NCI-H2171 (cell line): ENCODE data around the gene PPP1R7.

Source experiments
- DNase-seq: peaks from one replicate; lab custom pipeline; 2025; lab: John Stamatoyannopoulos, UW

PPP1R7 gene

DNA sequence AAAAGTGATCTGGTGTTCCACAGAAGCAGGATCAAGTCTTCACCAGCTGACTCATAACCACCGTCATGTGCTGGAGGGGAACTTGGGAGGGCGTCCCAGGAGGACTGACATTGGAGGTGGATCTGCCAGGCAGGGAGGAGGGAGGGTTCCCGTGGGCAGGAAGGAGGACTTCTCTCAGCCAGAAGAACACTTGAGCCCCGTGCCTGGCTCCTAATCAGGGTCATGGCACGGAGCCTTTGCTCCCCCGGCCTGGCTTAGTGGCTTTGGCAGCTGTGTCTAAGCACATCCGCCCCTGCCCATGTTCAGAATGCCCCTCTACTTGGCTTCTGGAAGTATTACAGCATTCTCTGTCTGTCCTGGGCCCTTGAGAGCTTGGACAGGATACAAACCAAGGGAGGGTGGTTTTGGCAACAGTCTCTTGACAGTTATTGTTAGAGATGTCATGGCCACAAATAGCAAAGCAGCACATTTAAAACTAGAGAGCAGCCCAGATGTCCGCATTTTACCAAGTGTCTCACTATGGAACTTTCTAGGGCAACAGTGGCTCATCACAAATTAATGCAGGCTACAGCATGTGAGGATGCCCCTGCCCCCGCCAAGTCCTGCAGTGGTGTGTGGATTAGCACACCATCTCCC, 11.5 kb downstream of the PPP1R7 start:
- DNase-seq, result no peak

DNA sequence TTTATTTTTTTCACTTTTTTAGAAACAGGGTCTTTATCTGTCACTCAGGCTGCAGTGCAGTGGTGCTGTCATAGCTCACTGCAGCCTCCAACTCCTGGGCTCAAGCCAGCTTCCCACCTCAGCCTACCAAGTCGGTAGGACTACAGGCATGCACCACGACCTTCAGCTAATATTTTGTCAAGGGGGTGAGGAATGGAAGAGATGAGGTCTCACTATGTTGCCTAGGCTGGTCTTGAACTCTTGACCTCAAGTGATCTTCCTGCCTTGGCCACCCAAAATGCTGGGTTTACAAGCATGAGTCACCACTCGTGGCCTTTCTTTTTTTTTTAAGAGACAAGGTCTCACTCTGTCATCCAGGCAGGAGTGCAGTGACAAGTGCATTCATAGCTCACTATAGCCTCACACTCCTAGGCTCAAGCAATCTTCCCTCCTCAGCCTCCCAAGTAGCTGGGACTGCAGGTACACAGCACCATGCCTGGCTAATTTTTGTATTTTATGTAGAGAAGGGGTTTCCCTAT, 13.4 kb downstream of the PPP1R7 start:
- DNase-seq, result no peak

DNA sequence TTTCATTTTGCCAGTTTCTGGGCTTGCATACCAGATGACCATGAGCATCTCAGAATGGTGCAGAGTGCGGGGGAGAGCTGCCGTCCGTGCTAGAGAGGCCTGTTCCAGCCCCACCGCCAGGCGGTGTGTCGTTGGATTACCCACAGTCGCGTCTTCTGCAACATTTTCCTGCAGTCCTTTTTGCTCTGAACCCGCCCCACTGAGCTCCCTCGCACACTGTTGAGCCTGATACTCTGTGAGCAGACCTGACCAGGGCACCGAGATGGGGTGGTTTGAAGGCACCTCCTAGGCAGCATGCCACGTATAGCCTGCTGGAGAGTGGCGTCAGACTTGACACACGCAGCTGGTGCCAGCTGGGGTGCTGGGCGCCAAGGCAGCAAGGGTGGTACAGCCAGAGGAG, 18.1 kb downstream of the PPP1R7 start:
- no peak for DNase-seq

DNA sequence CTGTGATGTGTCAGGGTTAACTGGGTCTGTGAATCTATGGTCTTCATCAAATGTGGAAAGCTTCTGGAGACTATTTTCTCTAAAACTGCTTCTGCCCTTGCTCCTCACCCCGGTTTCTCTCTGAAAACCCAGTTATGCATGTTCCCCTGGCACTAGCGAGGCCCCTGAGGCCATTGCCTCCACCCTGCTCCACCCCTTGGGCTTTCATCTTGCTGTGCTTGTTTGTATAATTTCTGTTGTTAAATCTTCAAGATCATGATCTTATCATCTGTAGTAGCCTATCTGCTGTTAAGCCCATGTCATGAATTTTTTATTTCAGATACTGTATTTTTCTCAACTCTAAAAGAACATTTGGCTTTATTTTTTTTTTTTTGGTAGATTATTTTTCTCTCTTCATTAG, 23.3 kb downstream of the PPP1R7 start:
- DNase-seq, result no peak

DNA sequence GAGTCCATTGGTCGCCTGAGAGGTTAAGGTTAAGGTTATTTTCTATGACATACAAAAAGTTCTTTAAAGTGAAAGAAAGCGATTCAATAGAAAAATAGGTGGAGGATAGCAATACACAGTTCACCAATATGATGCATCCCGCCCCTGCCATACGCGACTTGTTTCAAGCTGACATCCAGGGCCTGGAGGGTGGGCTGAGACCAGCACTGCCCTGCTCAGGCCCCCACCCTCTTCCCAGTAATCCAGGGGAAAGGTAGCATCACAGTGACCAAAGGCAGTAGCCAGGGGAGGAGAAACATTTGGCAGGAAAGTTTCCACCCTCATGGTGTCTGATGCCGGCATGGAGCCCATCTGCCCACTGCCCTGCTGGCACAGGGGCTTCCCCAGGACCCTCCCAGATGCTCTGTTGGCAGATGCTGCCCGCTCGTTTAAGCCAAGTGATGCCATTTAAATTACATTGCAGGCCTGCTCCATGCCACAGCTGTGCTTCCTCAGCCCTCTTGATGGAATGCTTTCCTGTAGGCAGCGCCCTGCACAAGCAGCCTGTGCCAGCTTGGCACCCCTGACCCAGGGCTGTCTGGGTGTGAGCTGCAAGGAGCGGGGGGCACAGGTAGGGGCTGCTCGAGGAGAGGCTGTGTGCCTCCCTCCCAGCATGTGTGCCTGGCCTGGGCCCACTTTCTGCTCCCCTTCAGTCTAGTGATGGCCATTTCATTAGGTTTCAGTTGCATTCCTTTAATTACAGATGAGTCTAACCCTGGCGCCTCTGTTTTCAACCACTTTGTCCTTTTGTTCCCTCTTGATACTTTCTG, 27.5 kb downstream of the PPP1R7 start:
- no peak for DNase-seq

DNA sequence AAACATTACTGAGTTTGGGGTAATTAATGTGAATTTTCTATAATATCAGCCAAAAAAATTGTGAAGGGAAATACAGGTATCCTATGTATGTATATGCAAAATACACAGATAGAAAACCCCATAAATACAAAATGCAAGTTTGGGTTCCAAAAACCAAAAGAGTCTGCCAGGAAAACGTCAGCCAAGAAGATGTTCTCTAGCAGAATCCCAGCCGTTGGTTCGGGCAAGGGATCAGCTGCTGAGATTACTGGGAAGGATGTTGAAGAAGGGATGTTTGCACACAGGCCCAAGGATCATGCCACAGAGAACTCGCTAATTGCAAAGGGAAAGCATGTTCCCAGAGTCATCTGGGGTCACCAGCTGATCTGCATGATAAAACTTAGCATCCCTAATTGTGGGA, 28.7 kb downstream of the PPP1R7 start:
- no peak for DNase-seq

DNA sequence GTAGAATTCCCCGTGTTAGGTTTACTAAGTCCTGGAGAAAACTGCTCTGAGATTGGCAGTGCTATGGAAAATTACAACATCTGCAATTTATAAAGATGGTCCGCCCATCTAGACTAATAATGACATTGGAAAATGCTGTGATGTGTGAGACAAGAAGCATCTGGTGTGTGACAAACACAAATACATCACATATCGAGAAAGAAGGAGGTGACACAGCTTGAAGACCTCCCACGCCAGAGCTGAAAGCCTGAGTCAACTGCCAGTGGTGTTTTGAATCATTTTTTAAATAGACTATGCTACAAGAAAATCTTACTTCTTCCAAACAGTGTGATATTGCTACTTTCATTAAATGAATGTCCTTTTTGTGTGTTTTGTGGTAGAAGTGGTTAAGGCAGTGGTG, 29.6 kb downstream of the PPP1R7 start:
- no peak for DNase-seq

DNA sequence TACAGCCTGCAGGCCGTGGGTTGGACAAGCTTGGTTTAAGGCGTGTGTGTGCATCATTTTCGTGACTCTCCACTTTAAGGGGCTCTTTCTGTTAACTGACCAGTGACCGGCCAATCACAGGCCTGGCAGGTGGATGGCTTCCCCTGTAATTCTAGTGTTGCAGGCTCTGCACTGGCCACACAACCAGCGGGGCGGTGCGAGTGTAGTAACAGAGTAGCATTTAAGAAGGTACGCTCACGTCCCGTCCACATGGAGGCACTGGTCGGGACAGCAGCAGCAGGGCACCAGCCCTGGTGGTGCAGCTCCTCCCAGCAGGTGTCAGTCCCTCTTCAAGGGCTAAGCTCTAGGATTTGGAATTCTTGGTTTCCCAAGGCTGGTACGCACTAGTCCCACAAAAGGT, 30.2 kb downstream of the PPP1R7 start:
- DNase-seq, result no peak

DNA sequence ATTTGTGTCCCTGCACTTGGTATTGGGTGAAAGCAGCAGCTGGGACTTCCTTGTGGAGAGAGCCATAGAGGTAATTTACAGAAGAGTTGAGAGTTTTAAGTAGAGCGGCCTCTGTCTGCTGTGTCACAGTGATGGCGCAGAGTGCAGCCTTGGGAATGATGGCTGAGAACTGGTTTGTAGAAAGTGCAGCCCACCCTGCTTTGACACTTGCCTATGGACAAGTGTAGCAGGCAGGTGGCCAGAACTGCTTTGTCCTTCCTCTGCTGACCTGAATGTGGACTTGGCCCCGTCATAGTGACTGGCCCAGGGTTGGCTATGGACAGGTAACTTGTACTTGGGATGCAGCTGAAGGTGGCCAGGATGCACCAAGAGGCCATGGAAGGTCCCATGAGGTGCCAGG, 31.9 kb downstream of the PPP1R7 start:
- no peak for DNase-seq

DNA sequence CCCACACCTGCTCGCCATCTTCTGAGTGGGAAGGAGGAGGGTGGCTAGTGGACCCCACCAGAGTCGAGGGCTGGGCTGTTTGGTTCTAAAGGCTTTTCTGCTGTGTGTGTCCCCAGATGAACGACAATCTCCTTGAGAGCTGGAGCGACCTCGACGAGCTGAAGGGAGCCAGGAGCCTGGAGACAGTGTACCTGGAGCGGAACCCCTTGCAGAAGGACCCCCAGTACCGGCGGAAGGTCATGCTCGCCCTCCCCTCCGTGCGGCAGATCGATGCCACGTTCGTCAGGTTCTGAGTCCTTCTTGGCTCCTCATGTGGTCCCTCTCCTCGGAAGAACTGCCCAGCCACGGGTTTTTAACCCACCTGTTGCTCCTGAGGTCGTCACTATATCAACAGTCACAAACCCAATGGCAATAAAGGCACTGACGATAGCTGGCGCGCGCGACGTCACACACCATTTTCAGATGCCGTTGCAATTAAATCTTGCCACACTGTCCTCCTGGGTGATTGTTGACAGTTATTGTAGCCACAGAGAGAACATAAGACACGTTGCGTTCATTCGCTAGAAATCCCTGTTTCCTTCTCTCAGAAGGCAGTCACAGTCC, 32.4 kb downstream of the PPP1R7 start:
- no peak for DNase-seq

DNA sequence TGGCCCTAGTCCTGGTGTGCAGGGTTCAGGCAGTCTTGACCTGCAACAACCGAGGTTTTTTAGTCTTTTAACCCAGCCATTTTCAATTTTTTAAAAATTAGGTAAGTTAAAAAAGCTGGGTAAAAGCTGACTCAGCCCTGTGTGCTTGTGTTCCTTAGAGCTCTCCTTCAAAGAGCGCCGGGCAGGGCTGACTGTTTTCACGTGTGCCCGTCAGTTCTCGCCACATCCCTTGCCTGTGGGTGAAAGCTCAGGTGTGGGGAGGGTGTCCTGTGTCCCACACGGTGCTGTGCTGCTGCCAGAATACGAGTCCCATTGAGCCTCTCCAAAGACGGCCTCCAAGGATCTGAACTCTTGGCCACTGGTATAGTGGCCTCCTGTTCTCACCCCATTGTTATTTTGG, 33.0 kb downstream of the PPP1R7 start:
- DNase-seq, result no peak

DNA sequence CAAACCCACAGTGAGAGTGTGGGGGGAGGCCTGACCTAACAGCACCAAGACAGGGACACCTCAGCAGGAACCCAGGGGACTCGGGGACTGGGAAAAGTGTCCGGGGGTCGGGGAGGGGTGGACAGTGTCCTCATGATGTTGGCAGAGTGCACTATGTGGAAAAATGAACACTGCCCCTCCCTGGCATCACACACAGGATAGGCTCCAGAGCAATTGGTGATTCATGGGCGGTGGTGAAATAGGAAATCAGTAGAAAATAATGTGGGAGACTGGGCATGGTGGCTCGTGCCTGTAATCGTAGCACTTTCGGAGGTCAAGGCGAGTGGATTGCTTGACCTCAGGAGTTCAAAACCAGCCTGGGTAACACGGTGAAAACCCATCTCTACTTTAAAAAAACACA, 34.6 kb downstream of the PPP1R7 start:
- DNase-seq, result no peak

DNA sequence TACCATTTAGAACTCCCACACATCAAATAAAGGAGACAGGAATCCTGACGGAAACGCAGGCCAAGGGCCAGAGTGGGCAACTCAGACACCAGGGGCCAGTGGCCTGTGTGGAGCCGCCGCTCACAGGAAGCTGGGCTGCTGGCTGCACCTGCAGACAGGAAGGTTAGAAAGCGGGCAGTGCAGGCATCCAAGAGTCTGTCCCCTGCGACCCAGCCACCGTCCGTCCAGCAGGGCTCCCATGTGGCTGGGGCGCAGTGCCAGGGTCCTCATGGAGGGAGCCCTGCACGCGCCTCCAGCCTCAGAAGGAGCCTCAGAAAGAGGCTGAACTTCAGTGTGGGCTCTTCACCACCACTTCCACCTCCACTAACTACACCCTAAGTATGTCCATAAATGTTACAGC, 35.7 kb downstream of the PPP1R7 start:
- DNase-seq, result no peak

DNA sequence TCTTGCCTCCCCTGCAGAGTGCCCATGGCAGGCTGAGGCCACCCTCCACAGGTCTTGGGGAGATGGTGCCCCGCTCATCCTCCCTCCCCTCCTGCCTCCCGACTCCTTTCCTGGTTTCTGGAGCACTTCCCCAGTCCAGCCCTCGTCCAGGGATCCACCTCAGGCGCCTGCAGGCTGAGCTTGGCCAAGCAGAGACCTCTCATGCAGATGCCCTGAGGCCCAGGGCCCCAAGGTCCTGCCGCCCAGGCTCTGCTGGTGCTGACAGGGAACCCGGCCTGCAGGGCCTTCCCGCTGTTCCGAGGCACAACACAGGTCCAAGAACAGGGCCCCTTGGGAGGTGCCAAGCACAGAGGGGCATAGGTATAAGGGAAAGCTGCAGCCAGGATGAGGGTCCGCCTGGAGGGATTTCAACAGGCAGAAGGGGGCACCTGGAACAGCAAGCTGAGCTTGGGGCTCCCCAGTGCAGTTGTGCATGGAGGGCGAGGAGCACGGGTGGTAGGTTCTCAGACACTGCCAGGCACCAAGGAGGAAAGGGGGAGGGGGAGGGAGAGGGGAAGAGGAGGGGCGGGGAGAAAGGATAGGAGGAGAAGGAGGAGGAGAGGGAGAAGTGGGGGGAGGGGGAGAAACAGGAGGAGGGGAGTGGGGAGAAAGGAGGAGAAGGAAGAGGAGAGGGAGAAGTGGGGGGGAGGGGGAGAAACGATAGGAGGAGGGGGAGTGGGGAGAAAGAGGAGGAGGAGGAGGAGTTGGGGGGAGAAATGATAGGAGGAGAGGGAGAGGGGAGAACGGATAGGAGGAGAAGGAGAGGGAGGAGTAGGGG, 37.0 kb downstream of the PPP1R7 start:
- DNase-seq, result no peak

DNA sequence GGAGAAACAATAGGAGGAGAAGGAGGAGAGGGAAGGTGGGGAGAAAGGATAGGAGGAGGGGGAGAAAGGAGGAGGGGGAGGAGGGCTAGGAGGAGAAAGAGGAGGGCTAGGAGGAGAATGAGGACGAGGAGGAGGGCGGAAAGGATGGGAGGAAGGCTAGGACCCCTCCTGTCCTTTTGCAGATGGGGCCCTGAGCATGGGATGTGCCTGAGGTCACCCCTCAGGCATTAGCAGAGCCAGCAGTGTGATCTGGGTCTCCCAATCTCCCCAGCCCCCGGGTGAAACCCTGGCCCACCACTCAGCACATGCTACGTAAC, 37.6 kb downstream of the PPP1R7 start:
- no peak for DNase-seq

DNA sequence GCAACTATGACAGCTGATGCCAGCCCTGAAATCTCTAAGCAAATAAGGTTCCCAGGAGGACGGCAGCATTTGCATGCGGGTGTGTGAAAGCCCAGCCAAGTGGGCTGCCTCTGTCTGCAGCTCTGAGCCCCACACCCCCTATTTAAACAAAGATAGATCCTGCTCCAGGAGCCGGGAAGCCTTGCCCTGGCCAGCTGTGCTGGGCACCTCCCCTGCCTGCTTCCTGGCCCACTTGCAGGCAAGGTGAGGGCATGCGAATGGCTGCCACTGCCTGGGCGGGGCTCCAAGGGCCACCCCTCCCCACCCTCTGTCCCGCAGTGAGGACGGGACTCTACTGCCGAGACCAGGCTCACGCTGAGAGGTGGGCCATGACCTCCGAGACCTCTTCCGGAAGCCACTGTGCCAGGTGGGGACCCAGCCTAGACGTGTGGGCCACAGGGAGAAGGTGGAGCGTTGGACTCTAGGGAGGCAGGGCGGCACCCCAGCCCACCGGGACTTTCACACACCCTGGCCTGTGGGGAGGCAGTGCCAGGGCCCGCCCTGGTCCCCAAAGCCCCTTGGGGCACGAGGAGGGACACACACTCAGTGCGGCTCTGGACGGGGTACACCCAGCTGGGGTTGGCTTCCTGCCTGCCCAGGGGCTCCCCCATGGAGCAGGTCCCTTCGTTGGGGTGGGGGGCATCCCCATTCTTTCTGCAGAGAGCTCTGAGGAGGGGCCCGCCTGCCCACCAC, 38.3 kb downstream of the PPP1R7 start, which contains the start of gene ANO7:
TSS of gene ANO7 (plus strand) at position 317 of the 732 bp plus-strand sequence. CDS start 1,387 bp downstream, outside the sequence.
- no peak for DNase-seq

DNA sequence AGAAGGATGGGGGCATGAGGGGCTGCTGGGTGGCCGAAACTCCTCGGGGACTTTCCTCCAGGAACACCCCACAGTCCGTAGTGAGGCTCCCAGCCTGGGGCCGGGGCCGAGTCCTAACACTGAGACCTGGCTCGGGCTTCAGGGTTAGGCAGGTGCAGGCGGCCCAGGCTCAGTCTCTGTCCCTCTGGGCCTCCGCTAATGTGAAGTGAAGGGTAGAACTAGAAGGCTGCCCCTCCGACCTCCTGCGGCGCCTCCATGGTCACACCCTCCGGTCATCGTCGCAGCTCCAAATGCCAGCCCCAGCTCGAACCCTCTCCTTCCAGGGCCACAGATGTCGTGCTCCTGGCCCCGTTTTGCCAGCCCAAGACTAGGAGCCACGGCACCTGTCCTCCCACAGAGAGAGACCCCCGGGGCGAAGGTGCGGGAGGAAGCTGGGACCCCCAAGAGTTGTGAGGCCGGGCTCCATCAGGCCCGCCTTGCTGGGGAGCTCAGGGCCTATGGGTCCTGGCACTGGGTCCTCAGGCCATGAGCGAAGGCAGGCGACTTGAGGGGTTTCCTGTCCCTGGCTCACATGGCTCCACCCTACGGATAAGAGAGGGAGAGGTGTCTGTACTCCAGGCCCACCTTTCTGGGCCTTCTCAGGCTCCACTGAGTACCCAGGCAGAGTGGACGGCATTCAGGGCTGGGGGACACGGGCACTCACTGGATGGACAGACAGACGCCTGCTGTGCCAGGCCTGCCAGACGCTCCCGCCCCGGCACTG, 39.0 kb downstream of the PPP1R7 start:
- DNase-seq, result no peak

DNA sequence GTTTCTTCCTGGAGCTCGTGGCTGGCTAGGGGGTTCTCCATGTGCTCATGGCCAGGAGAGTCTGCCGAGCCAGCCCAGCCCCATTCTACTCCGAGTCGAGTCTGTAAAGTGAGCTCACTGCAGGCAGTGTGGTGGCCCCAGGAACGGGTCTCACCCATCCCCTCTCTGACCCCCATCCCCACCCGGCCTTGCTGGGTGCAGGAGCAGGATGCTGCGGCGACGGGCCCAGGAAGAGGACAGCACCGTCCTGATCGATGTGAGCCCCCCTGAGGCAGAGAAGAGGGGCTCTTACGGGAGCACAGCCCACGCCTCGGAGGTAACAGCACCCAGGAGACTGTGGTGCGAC, 39.6 kb downstream of the PPP1R7 start:
- no peak for DNase-seq

DNA sequence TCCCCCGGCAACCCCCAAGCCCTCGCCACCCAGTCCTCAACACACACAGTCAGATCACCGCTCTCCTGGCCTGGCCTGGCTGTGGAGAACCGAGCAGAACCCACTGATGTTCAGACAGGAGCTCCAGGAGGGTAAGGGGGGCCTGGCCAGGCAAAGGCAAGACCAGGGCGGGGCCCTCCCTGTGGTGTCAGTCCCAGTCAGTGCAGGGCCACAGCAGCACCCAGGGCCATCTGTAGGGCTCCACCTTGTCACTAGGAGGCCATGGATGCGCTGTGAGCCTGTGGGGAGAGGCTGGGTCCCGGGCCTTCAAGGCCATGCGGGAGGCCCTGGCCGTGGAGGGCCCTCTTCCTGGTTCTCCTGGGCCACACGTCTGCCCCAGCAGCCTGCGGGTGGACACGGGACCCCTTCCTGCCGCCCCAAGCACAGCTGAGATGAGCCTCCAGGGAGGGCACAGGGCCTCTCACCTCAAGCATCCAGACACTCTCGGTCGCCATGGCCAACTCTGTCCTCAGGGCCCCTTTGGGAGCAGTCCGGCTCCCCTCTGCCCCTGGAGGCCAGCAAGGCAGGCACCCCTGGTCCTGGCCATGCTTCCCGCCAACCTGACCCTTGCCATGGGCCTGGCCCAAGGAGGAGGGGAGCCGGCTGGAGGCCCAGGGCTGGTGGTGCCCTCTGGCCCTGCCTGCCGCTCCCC, 40.2 kb downstream of the PPP1R7 start:
- DNase-seq, result no peak

DNA sequence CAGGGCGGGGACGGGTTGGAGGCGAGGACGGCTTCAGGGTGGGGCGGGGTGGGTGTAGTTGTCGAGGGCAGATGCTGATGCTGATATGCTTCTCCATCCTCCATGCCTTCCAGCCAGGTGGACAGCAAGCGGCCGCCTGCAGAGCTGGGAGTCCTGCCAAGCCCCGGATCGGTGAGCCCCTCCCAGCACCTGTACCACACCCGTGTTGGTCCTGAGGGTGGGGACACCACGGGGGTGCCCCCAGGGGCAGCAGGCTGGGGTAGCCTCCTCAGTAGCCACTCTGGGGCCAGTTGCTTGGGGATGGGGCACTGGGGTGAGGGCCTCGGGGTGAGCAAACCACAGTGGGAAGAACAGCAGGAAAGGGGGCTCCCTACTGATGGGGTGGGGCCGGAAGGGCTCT, 40.8 kb downstream of the PPP1R7 start:
- DNase-seq, result no peak
